ENCODE data around the gene LIN7B. TPM values are rescaled to one million over a fixed set of nuclear protein-coding genes. Genes with fewer than 3 reads are reported as not detected.
A peak's percentile ranks its signal among the peaks of the same experiment; 100 is the strongest.

LIN7B gene
- total RNA-seq, 2 experiments from 2014 or later: 3.3 to 5.7 TPM

DNA sequence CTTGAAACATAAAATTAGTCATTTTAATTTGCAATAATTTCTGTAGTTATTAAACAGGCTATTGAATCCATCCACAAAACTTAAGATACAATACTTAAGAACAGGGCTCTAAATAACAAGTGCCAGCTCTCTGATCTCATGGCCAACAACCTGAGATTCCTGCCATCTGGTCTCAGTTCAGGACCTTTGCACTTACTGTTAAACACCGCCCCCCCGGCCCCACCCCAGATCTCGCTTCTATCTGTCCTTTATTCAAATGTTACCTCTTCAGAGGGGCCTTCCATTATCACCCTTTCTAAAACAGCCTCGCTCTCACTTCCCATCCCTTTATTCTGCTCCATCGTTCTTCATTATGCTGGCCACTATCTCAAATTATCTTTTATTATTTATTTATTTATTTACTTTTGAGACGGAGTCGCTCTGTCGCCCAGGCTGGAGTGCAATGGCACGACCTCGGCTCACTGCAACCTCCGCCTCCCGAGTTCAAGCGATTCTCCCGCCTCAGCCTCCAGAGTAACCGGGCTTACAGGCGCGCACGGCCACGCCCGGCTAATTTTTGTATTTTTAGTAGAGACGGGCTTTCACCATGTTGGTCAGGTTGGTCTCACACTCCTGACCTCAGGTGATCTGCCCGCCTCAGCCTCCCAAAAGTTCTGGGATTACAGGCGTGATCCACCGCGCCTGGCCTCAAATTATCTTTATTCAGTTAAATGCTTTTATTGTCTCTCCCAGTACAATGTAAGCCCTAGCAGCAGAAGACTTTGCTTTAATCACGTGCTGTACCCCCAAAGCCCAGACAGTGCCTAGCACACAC is 29.8 kb upstream of the LIN7B start:
- Mint-ChIP-seq H3K27ac (peak overlapping the region; percentile 90), H3K27me3 (no peaks in the 10 kb centered on the region), H3K4me1 (peaks cover 26% of the 10 kb centered on the region), H3K36me3 (peaks cover 24% of the 10 kb centered on the region), H3K9me3 (ENCODE audit: low read depth) (no peaks in the 10 kb centered on the region), H3K4me3 (peak overlapping the region; percentile 94)
- CTCF ChIA-PET: interaction anchor here (0.7 to 1.4 kb wide), 2 partner anchors 13 to 633 kb away, joined by 3 to 5 read pairs; no protein-coding TSS in a partner anchor
- DNase-seq (no peak), ATAC-seq (no peak)

DNA sequence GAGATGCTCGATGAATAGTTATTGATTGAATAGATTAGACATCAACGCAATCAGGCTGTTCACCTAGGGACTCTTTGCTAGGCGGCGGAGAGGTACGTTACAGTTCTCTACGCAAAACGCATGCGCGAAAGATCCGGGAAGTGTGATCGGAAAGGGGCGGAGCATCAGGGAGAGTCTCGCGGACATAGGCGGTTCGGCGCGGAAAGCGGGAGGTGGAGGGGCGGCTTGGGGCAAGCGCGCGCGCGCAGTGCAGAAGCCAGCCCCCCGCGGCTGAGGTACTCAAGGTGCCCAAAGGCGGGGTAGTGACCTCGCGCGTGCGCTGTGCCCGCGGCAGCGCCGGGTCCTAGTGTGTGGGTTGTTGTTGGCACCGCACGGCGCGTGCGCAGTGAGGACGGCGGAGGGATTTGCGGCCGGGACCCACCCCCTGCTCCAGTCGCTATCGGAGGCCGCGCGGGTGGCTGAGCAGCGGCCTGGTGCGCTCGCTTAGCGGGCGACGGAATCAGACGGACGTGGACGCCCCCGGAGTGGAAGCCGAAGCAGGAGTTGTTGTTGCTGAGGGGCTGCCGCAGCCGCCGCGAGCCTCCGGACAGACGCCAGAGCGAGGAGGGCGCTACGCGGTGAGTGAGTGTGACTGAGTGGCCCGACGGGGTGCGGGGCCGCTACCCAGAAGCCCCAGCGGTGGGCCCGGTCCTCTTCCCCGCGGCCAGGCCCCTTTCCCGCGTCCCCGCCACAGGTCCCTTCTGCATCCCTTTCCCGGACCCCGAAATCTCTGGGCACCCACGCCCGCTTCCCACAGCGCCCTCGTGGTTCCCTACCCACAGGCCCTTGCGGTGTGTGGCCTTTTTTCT is 28.9 kb upstream of the LIN7B start, which contains the start of gene SNRNP70:
SNRNP70 (plus strand) TSS at position 432 of the 848 bp plus-strand sequence. CDS start 964 bp downstream, outside the sequence.
- Mint-ChIP-seq H3K27me3 (no peaks in the 10 kb centered on the region), H3K36me3 (peaks cover 26% of the 10 kb centered on the region), H3K4me1 (peaks cover 30% of the 10 kb centered on the region), H3K4me3 (peak within 1 kb of the TSS; percentile 94), H3K9me3 (ENCODE audit: low read depth) (no peaks in the 10 kb centered on the region), H3K27ac (peak within 1 kb of the TSS; percentile 90)
- peak; percentile 95 for ATAC-seq
- CTCF ChIA-PET: interaction anchor here (2.4 to 3.9 kb wide), 2 partner anchors 12 to 21 kb away, joined by 6 to 34 read pairs; no protein-coding TSS in a partner anchor
- DNase-seq: peak; percentile 99

DNA sequence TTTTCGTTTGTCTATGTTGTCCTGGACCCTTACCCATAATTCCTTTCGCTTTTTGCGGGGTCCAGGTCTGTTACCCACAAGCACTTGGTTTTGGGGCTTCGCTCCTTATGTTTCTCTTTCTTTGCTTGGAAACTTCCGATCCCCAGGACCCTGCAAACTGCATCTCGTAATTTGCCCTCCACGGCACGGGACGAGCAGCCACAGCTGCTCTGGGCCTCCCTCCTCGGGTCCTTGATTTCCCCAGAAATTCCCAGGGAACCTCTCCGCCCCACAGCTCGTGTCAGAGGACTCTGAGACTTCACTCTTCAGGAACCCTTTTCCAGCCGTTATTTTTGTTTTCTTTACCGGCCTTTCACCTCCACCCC is 28.3 kb upstream of the LIN7B start:
- Mint-ChIP-seq H3K4me3 (peak overlapping the region; percentile 94), H3K4me1 (peaks cover 36% of the 10 kb centered on the region), H3K27ac (peak overlapping the region; percentile 90), H3K9me3 (ENCODE audit: low read depth) (no peaks in the 10 kb centered on the region), H3K27me3 (no peaks in the 10 kb centered on the region), H3K36me3 (peaks cover 32% of the 10 kb centered on the region)
- CTCF ChIA-PET: interaction anchor here (2.4 to 3.9 kb wide), 2 partner anchors 12 to 20 kb away, joined by 6 to 34 read pairs; no protein-coding TSS in a partner anchor
- no peak for DNase-seq
- no peak for ATAC-seq

DNA sequence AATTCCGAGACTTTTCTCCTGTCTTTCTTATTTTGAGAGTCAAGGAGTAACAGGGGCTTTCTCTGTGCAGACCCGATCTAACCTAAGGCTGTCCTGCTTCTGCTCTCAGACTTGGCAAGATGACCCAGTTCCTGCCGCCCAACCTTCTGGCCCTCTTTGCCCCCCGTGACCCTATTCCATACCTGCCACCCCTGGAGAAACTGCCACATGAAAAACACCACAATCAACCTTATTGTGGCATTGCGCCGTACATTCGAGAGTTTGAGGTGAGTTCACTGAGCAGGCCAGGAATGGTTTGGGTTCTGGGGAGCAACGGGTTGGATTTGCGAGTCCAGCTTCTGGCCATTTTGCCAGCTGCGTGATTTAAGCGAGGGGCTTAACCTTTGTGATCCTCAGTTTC is 27.9 kb upstream of the LIN7B start:
- peaks cover 38% of the 10 kb centered on the region for H3K4me1 Mint-ChIP-seq
- ATAC-seq (no peak), DNase-seq (no peak)
- H3K4me3 Mint-ChIP-seq: peak overlapping the region; percentile 94
- H3K27me3 Mint-ChIP-seq: no peaks in the 10 kb centered on the region
- peak overlapping the region; percentile 90 for H3K27ac Mint-ChIP-seq
- H3K9me3 Mint-ChIP-seq (ENCODE audit: low read depth): no peaks in the 10 kb centered on the region
- peaks cover 35% of the 10 kb centered on the region for H3K36me3 Mint-ChIP-seq
- CTCF ChIA-PET: interaction anchor here (2.4 to 3.9 kb wide), 2 partner anchors 11 to 20 kb away, joined by 6 to 34 read pairs; no protein-coding TSS in a partner anchor

DNA sequence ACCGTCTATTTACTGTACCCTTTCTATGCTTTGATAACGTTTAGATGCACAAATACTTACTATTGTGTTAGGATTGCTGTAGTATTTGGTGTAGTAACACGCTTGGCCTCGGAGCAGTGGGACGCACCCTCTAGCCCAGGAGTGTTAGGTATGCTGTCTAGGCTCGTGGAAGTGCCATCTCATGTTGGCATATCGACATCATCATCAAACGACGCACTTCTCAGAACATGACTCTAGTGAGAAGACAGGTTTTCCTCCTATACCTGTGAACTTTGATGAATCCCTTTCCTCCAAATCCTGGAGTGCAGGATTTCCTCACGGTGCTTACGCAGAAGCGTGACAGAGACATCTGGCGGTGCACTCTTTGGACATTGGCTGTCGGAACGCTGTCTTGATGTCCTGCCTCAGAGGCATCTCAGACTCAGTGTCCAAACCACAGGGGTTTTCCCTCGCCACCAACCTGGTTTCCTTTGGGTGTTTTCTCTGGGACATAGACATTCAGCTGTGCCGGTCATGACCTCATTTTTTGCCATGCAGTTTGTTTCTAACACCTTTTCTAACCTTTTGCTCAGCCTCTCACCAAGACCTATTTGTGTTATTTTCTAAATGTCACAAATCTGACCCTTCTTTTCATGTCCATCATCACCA is 22.7 kb upstream of the LIN7B start:
- CTCF ChIA-PET: interaction anchor here (0.7 kb wide), 1 partner anchor 14 kb away, joined by 3 read pairs; no protein-coding TSS in a partner anchor
- H3K4me3 Mint-ChIP-seq: no peak overlapping the region
- peaks cover 49% of the 10 kb centered on the region for H3K36me3 Mint-ChIP-seq

DNA sequence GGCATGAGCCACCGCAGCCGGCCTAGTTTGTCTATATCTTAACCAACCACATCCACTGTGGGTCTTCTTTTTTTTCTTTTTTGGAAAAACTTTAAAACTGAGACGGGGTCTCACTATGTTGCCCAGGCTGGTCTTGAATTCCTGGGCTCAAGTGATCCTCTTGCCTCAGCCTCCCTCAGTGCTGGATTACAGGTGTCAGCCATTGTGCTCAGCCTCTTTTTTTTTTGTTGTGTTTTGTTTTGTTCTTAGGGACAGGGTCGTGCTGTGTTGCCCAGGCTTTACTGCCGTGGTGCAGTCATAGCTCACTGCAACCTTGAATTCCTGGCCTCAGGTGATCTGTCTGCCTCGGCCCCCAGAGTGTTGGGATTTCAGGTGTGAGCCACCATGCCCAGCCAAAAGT is 21.5 kb upstream of the LIN7B start:
- H3K9me3 Mint-ChIP-seq (ENCODE audit: low read depth): no peaks in the 10 kb centered on the region
- CTCF ChIA-PET: interaction anchor here (1.1 to 2.7 kb wide), 2 partner anchors 22 to 54 kb away, joined by 3 to 7 read pairs; partner anchors contain the start of gene LIN7B
- no peak overlapping the region for H3K4me3 Mint-ChIP-seq
- peaks cover 45% of the 10 kb centered on the region for H3K4me1 Mint-ChIP-seq
- H3K27me3 Mint-ChIP-seq: no peaks in the 10 kb centered on the region
- H3K36me3 Mint-ChIP-seq: peaks cover 47% of the 10 kb centered on the region
- DNase-seq (no peak), ATAC-seq (no peak)
- H3K27ac Mint-ChIP-seq: no peak overlapping the region

More for the DNA sequence above, 22.7 kb upstream of the LIN7B start:
- ATAC-seq (no peak), DNase-seq (no peak)
- peaks cover 41% of the 10 kb centered on the region for H3K4me1 Mint-ChIP-seq
- no peaks in the 10 kb centered on the region for H3K9me3 Mint-ChIP-seq (ENCODE audit: low read depth)
- H3K27me3 Mint-ChIP-seq: no peaks in the 10 kb centered on the region
- peak overlapping the region; percentile 1 for H3K27ac Mint-ChIP-seq

DNA sequence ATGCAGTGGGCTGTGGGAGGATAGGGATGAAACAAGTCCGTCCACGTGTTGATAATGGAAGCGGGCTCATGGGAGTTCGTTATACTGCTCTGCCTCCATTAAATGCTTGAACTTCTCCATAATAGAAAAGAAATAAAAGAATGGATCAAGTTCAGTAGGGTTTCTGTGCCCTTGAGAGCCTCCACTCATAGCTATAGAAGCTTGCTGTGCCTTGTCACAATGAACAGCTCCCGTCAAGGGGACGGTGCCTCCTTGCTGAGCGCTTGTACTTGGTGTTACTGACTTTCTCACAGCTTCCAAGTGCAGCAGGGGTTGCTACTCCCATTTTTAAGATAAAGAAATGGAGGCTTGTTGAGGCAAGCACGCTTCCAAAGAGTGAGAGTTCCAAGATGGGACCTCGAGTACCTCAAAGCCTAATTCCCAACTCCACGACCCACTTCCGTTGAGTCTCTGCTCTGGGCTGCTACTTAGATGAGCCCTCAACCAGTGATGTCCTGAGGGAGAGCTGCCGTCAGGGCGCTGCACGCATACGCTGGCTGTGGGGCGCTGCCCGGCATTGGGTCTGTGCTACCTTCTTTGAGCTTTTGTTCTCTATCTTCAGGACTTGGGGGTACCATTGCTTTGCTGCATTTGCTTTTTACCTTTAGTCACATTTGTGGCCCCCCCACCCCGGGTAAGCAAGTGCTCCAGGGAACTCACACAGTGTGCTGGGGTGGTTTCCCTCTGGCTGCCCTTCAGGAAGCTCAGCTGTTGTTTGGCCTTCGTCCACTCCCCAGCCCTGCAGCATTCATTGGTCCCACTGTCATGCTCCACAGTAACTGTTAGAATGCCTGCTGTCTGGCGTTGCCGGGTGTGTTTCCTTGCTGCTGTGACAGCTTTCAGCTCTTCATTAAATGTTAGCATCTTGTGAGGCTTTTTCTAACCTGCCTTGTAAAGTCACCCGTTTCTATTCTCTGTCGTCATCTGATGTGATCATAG is 19.4 kb upstream of the LIN7B start:
- DNase-seq (no peak), ATAC-seq (no peak)
- H3K9me3 Mint-ChIP-seq (ENCODE audit: low read depth): no peaks in the 10 kb centered on the region
- no peak overlapping the region for H3K27ac Mint-ChIP-seq
- H3K4me3 Mint-ChIP-seq: no peak overlapping the region
- CTCF ChIA-PET: interaction anchor here (1.1 to 2.8 kb wide), 5 partner anchors 11 to 104 kb away, joined by 3 to 13 read pairs (median 7); partner anchors contain the start of gene LIN7B
- H3K36me3 Mint-ChIP-seq: peaks cover 53% of the 10 kb centered on the region
- H3K4me1 Mint-ChIP-seq: peaks cover 43% of the 10 kb centered on the region
- no peaks in the 10 kb centered on the region for H3K27me3 Mint-ChIP-seq

DNA sequence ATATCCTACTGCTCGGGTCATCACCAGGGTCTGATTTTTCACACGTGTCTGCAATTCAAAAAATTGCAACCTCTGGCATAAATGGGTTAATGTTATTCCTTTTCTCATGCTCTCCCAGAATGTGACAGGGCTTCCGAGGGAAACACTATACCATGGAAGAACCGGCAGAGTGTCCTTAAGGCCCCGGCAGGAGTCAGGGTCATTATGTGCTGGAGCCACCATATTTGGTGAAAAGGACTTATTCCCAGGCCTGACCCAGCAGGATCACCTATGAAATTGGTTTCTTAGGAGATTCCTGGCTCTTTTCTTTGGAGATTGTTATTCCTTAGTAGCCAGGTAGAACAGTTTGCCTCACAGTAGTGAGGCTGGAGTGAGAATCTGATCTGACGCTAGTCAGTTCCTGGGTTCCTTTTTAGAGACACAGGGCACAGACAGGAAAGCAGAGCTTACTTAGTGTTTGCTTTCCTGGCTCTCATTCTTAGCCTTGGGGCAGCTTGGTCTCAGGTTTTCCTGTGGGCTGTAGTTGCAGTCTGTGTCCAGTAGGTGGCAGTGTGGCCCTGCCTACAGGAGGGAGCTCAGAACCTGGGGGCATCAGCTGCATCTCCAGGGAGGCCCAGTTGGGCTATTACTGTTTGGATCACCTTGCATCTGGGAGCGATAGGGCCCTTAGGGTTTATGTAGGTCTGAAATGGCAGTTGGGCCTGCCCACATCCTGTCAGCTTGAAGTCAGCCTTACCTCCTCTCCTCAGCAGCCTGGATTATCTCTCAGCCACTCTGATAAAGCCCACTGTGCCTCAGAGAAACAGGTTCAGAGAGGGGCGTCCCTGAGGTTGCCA is 16.5 kb upstream of the LIN7B start:
- peak; percentile 87 for ATAC-seq
- Mint-ChIP-seq H3K36me3 (peaks cover 50% of the 10 kb centered on the region), H3K27ac (peak overlapping the region; percentile 80), H3K4me1 (peaks cover 24% of the 10 kb centered on the region), H3K27me3 (no peaks in the 10 kb centered on the region), H3K4me3 (no peak overlapping the region), H3K9me3 (ENCODE audit: low read depth) (no peaks in the 10 kb centered on the region)
- CTCF ChIA-PET: interaction anchor here (0.5 to 4.1 kb wide), 50 partner anchors 9 to 359 kb away, joined by 3 to 63 read pairs (median 5); partner anchors contain the start of genes ALDH16A1, BAX, CD37 and GYS1
- peak; percentile 84 for DNase-seq

DNA sequence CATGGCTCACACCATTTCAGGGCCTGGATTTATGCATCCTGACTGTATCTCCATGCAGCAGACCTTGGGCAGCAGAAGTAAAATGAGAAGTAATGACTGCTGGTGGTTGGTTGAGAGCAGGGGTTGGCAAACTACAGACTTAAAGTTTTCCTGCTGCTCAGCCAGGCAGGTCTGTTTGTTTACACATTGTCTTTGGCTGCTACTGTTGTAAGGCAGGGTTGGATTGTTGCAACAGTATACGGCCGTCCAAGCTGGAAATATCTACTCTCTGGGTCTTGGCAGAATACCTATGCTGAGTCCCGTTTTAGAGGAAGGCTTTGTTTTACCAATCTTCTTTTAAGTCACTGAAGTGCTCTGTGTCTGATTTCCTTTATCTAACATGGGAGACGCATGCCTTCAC is 15.4 kb upstream of the LIN7B start:
- Mint-ChIP-seq H3K27ac (peak overlapping the region; percentile 80), H3K27me3 (no peaks in the 10 kb centered on the region), H3K4me3 (no peak overlapping the region), H3K4me1 (peaks cover 24% of the 10 kb centered on the region), H3K9me3 (ENCODE audit: low read depth) (no peaks in the 10 kb centered on the region), H3K36me3 (peaks cover 47% of the 10 kb centered on the region)
- CTCF ChIA-PET: interaction anchor here (1.2 to 4.1 kb wide), 14 partner anchors 8 to 256 kb away, joined by 3 to 63 read pairs (median 16); partner anchors contain the start of genes BAX, GYS1, LIN7B and RUVBL2
- no peak for DNase-seq
- no peak for ATAC-seq

DNA sequence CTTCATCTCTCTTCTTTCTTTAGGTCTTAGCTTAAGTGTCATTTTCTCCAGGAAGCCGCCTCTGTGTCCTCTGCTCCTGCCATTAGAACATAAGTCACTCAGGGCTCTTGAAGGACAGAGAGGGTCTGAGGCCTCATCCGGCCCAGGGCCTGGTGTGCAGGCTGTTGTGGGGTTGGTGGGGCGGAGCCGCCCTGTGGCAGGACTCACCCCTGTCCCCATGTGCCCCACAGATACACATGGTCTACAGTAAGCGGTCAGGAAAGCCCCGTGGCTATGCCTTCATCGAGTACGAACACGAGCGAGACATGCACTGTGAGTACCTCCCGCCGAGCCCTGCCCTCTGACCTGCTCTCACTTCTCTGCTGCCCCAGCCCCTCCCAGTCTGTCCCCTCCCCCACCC is 13.0 kb upstream of the LIN7B start:
- CTCF ChIA-PET: interaction anchor here (2.0 kb wide), 1 partner anchor 13 kb away, joined by 8 read pairs; the partner anchor contains the start of gene LIN7B
- ATAC-seq: no peak
- H3K4me1 Mint-ChIP-seq: peaks cover 19% of the 10 kb centered on the region
- H3K27me3 Mint-ChIP-seq: no peaks in the 10 kb centered on the region
- H3K36me3 Mint-ChIP-seq: peaks cover 46% of the 10 kb centered on the region
- no peak for DNase-seq
- H3K4me3 Mint-ChIP-seq: no peak overlapping the region
- H3K9me3 Mint-ChIP-seq (ENCODE audit: low read depth): no peaks in the 10 kb centered on the region
- H3K27ac Mint-ChIP-seq: no peak overlapping the region

DNA sequence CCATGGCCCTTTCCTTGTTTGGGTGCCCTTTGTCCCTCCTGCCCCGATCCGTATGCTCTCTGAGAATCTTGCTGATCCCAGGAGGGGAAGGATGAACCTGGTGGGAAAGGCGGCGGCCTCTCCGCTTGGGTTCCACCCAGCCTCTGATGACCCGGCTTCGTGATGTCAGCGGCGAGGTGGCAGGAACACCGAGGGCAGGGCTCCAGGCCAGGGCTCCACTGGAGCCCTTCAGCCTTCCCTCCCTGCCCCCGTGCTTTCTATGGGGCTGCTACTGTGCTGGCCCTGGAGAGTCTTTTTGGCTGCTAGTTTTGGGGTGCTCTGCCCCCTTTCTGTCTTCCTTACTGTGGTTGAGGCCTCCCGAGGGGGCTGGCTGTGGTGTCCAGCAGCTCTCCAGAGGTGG is 11.9 kb upstream of the LIN7B start:
- Mint-ChIP-seq H3K27me3 (no peaks in the 10 kb centered on the region), H3K4me1 (peaks cover 10% of the 10 kb centered on the region), H3K36me3 (peaks cover 47% of the 10 kb centered on the region), H3K27ac (no peak overlapping the region), H3K9me3 (ENCODE audit: low read depth) (no peaks in the 10 kb centered on the region), H3K4me3 (no peak overlapping the region)
- ATAC-seq (no peak), DNase-seq (no peak)
- CTCF ChIA-PET: interaction anchor here (2.0 kb wide), 1 partner anchor 12 kb away, joined by 8 read pairs; the partner anchor contains the start of gene LIN7B

All from activated CD8-positive, alpha-beta memory T cell treated with anti-CD3 and anti-CD28 coated beads, Interleukin-2, amount 10 ng/mL, durations not matched to agents 7 days and 5 days (primary cell).